Gastrocnemius medialis (tissue), 4 donors: ENCODE data around the gene DQX1. TPM values are rescaled to one million over a fixed set of nuclear protein-coding genes. Genes with fewer than 3 reads are reported as not detected.

Experiments used
- total RNA-seq, 4 donors: library from RNA; depleted of rRNA; stranded (reverse); fragments of >200 nt; gene quantifications; one replicate each; pipeline versions ENCODE4 v1.1.0 to v1.2.3, GENCODE V29; 2016

The DQX1 gene
- total RNA-seq, 4 donors from 2014 or later, result 0.24 TPM; not detected in 3

Other genes starting within 250 kb of the DQX1 start
- gene SLC4A5, start 182.8 kb downstream of the DQX1 start, total RNA-seq, result 1 to 10 TPM in 1 of 4 donors, under 1 TPM in 3; 0.24 to 3.8 (median 0.59) TPM
- 100 to 1,000 TPM in 2 of 4 donors, 10 to 100 TPM in 2; 89.8 to 127 (median 103) TPM for gene DCTN1, start 145.9 kb downstream of the DQX1 start, total RNA-seq
- gene C2orf81, start 104.6 kb downstream of the DQX1 start, total RNA-seq, result under 1 TPM in 1 of 4 donors, not detected in 3; 0.24 TPM
- 1 to 10 TPM in 2 of 4 donors, under 1 TPM in 2; 0.51 to 2.1 (median 1.4) TPM for gene WDR54, start 104.5 kb downstream of the DQX1 start, total RNA-seq
- gene RTKN, start 84.3 kb downstream of the DQX1 start, total RNA-seq, result 10 to 100 TPM in 1 of 4 donors, 1 to 10 TPM in 3; 2.2 to 17.6 (median 5.9) TPM
- gene INO80B, start 71.1 kb downstream of the DQX1 start, total RNA-seq, result 10 to 100 TPM; 14.5 to 51.9 (median 41.1) TPM
- 10 to 100 TPM; 10.7 to 17.5 (median 16.5) TPM for gene WBP1, start 67.8 kb downstream of the DQX1 start, total RNA-seq
- 10 to 100 TPM; 27.2 to 33.9 (median 31.7) TPM for gene MOGS, start 60.8 kb downstream of the DQX1 start, total RNA-seq
- gene MRPL53, start 53.6 kb downstream of the DQX1 start, total RNA-seq, result 10 to 100 TPM; 26.5 to 48.7 (median 41.5) TPM
- gene CCDC142, start 43.2 kb downstream of the DQX1 start, total RNA-seq, result 1 to 10 TPM; 5.5 to 7.3 (median 6.0) TPM
- 1 to 10 TPM; 6.1 to 9.6 (median 7.7) TPM for gene TTC31, start 43.1 kb downstream of the DQX1 start, total RNA-seq
- under 1 TPM in 1 of 4 donors, not detected in 3; 0.59 TPM for gene LBX2, start 26.6 kb downstream of the DQX1 start, total RNA-seq
- gene PCGF1, start 18.5 kb downstream of the DQX1 start, total RNA-seq, result 10 to 100 TPM; 14.2 to 23.6 (median 20.0) TPM
- not detected for gene TLX2, start 11.8 kb downstream of the DQX1 start, total RNA-seq
- 100 to 1,000 TPM; 112 to 148 (median 115) TPM for gene AUP1, start 3.5 kb upstream of the DQX1 start, total RNA-seq
- 10 to 100 TPM; 24.2 to 38.5 (median 29.4) TPM for gene HTRA2, start 3.7 kb upstream of the DQX1 start, total RNA-seq
- 1 to 10 TPM in 1 of 4 donors, under 1 TPM in 3; 0.65 to 1.3 (median 0.95) TPM for gene LOXL3, start 27.7 kb upstream of the DQX1 start, total RNA-seq
- gene DOK1, start 28.5 kb upstream of the DQX1 start, total RNA-seq, result 1 to 10 TPM in 3 of 4 donors, under 1 TPM in 1; 0.51 to 4.1 (median 2.7) TPM
- gene M1AP, start 122.1 kb upstream of the DQX1 start, total RNA-seq, result under 1 TPM in 1 of 4 donors, not detected in 3; 0.20 TPM
- 1 to 10 TPM in 3 of 4 donors, under 1 TPM in 1; 0.97 to 1.6 (median 1.4) TPM for gene SEMA4F, start 128.0 kb upstream of the DQX1 start, total RNA-seq